H1 (cell line): ENCODE measurements around the gene PLCB4. TPM values are rescaled to one million over a fixed set of nuclear protein-coding genes. Genes with fewer than 3 reads are reported as not detected.

Experiments
- HDAC2 ChIP-seq, 2 experiments: fragments of 300-600 bp in 1 of 2; sonication (generic) in 1 of 2; IDR thresholded peaks; 2 replicates each; pipeline ENCODE4 v1.6.1; 2011 to 2012; ENCODE audit warnings: low read depth in 2 of 2, low read length in 2 of 2, mild to moderate bottlenecking in 2 of 2, moderate library complexity in 2 of 2, borderline replicate concordance in 1 of 2, inconsistent platforms in 1 of 2
- polyA plus RNA-seq, 7 experiments: library from polyadenylated mRNA; depleted of rRNA in 3 of 7; stranded (reverse) in 5 of 7; unstranded in 2 of 7; fragments of >200 nt in 5 of 7; fragments of 200-250 nt in 2 of 7; gene quantifications; 1 replicate in 5 of 7; 2 replicates in 1 of 7; 4 replicates in 1 of 7; pipeline versions ENCODE4 v1.2.1 to v1.2.3, GENCODE V29; 2011 to 2013; ENCODE audit warnings: missing spikeins in 2 of 7, mixed read lengths in 2 of 7
- total RNA-seq: library from RNA; stranded (reverse); fragmentation: NEBNext Ultra II Directional; extraction: Animal tissue kit (Norgen Biotek cat#: 25700); gene quantifications from 2 replicates; pipeline ENCODE4 v1.2.1, GENCODE V29; 2021

PLCB4 gene
- total and polyA plus RNA-seq, 2 of the 8 experiments (the other 6 are each of a cell fraction or from before 2014, with no cell fraction given) = 3.2 to 14.1 TPM

GRCh38 chr20:9161311-9161710, 92.4 kb downstream of the PLCB4 start (continued):
- no peak for TF ChIP-seq HDAC2 (IDR thresholded peaks at IDR 0.05; ENCODE audit: borderline replicate concordance in 1 of 2, low read depth in 2 of 2, low read length in 2 of 2)
- TF ChIP-seq, all 59 proteins: peak for 0
